ENCODE measurements around the gene EPHB3. TPM values are rescaled to one million over a fixed set of nuclear protein-coding genes. Genes with fewer than 3 reads are reported as not detected.

EPHB3 gene
- total RNA-seq, 2 experiments from 2014 or later = 0.19 to 0.22 TPM

DNA sequence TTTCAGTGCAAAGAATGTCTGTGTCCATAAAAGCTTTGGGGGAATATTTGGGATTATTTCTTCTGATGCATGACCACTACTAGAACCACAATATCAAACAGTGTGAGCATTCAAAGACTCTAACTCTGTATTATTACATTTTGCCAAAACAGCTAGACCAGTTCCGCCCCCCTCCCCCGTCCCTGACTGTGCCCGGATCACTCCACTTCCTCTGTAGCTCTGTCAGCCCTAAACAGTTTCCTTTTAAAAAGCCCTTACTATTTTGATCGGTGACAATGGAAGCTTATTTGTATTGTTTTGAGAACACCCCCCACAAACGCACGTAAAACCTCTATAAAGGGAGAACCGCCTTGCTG lies 36.6 kb upstream of the EPHB3 start:
- POLR2A ChIA-PET = interaction anchor here (0.6 to 1.8 kb wide), 8 partner anchors 8 to 389 kb away, joined by 3 to 33 read pairs (median 4); partner anchors contain the start of gene MAGEF1
- H3K36me3 Mint-ChIP-seq (ENCODE audit: low read depth) = no peaks in the 10 kb centered on the region
- H3K4me3 ChIP-seq (ENCODE audit: low read length) = peak overlapping the region; percentile 72
- peaks cover 44% of the 10 kb centered on the region for H3K27me3 Mint-ChIP-seq
- peak in 6 of 14 experiments; percentile 25 to 55 (median 46) for DNase-seq
- peaks cover 0 to 4% of the 10 kb centered on the region in 2 experiments for H3K9me3 ChIP-seq (ENCODE audit: control insufficient read depth in 1 of 2, insufficient read depth in 1 of 2, low read length in 2 of 2)
- H3K36me3 ChIP-seq (ENCODE audit: insufficient read depth, low read length) = no peaks in the 10 kb centered on the region
- peak overlapping the region; percentile 87 for H3K4me3 Mint-ChIP-seq
- intact Hi-C loops (cut with DNase I, micrococcal nuclease) = loop anchor here in 1 of 2 experiments (5.0 kb wide), 1 partner anchor 168 kb away; no protein-coding TSS in a partner anchor
- CTCF ChIA-PET = interaction anchor here (1.0 to 2.7 kb wide), 2 partner anchors 11 to 36 kb away, joined by 3 to 13 read pairs; partner anchors contain the start of gene EPHB3
- no peaks in the 10 kb centered on the region for H3K9me3 Mint-ChIP-seq
- TF ChIP-seq, protein P1, sequence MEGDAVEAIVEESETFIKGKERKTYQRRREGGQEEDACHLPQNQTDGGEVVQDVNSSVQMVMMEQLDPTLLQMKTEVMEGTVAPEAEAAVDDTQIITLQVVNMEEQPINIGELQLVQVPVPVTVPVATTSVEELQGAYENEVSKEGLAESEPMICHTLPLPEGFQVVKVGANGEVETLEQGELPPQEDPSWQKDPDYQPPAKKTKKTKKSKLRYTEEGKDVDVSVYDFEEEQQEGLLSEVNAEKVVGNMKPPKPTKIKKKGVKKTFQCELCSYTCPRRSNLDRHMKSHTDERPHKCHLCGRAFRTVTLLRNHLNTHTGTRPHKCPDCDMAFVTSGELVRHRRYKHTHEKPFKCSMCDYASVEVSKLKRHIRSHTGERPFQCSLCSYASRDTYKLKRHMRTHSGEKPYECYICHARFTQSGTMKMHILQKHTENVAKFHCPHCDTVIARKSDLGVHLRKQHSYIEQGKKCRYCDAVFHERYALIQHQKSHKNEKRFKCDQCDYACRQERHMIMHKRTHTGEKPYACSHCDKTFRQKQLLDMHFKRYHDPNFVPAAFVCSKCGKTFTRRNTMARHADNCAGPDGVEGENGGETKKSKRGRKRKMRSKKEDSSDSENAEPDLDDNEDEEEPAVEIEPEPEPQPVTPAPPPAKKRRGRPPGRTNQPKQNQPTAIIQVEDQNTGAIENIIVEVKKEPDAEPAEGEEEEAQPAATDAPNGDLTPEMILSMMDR (IDR thresholded peaks at IDR 0.05) = no peak
- peaks cover 19% of the 10 kb centered on the region for H3K4me1 Mint-ChIP-seq (ENCODE audit: low read depth)
- peaks cover 12% of the 10 kb centered on the region for H3K4me1 ChIP-seq (ENCODE audit: insufficient read depth, low read length)
- ATAC-seq (ENCODE audit: poor library complexity) = peak; percentile 80
- peak overlapping the region in 1 of 2 donors; percentile 35 for H3K27ac ChIP-seq (ENCODE audit: low read depth in 1 of 2, low read length in 2 of 2)
- H3K27ac Mint-ChIP-seq = peak overlapping the region; percentile 60
- H3K27me3 ChIP-seq (ENCODE audit: control insufficient read depth in 1 of 2, insufficient read depth in 2 of 2, low read length in 2 of 2) = peaks cover 8 to 16% of the 10 kb centered on the region in 2 experiments

DNA sequence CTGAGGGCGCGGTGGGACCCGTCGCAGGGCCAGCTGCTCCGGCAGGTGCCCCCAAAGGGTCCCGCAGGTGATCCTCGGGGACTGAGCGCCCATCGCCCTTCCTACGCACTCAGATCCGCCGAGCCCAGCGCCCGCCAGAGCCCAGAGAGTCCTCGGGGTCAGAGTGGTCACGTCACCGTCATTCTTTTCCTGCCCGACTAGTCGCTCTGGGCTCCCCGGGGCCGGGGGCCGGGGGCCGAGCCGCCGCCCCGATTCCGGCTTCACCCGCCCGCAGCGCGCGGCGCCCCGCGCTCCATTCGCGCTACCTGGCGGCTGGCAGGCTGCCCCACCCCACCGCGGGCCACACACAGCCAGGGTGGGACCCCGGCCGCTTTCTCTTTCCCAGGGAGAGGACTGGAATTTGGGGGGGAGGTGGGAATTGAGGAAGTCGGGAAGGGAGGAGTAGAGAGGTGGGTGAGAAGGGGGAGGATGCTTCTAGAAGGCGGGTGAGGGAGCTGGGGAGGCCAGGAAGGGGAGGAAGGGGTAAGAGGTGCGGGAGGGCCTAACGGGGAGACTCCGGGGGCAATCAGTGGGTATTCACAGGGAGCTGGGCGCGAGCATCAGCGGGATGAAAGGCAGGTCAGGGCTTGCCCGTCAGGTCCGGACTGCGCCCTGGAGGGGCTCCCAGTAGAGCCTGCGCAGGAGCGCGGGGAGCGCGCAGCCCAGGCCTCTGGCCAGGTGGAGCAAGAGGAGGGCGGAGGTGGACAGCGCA lies 36.1 kb upstream of the EPHB3 start:
- ATAC-seq (ENCODE audit: poor library complexity) (peak; percentile 61), DNase-seq (peak in 4 of 14 experiments; percentile 18 to 37 (median 36))
- Mint-ChIP-seq H3K4me1 (ENCODE audit: low read depth) (peaks cover 19% of the 10 kb centered on the region), H3K9me3 (no peaks in the 10 kb centered on the region), H3K27ac (peak overlapping the region; percentile 60), H3K4me3 (peak overlapping the region; percentile 87), H3K36me3 (ENCODE audit: low read depth) (no peaks in the 10 kb centered on the region), H3K27me3 (peaks cover 45% of the 10 kb centered on the region)
- intact Hi-C loops (cut with DNase I, micrococcal nuclease) = loop anchor here in 1 of 2 experiments (5.0 kb wide), 1 partner anchor 168 kb away; no protein-coding TSS in a partner anchor
- Histone ChIP-seq H3K36me3 (ENCODE audit: insufficient read depth, low read length) (no peaks in the 10 kb centered on the region), H3K27ac (ENCODE audit: low read depth in 1 of 2, low read length in 2 of 2) (peak overlapping the region in 1 of 2 donors; percentile 35), H3K9me3 (ENCODE audit: control insufficient read depth in 1 of 2, insufficient read depth in 1 of 2, low read length in 2 of 2) (peaks cover 0 to 4% of the 10 kb centered on the region in 2 experiments), H3K4me1 (ENCODE audit: insufficient read depth, low read length) (peaks cover 12% of the 10 kb centered on the region), H3K27me3 (ENCODE audit: control insufficient read depth in 1 of 2, insufficient read depth in 2 of 2, low read length in 2 of 2) (peaks cover 8 to 16% of the 10 kb centered on the region in 2 experiments), H3K4me3 (ENCODE audit: low read length) (peak overlapping the region; percentile 72)
- ChIA-PET POLR2A (interaction anchor here (0.6 to 1.8 kb wide), 10 partner anchors 8 to 390 kb away, joined by 3 to 33 read pairs (median 4); partner anchors contain the start of gene MAGEF1), CTCF (interaction anchor here (1.0 to 2.7 kb wide), 2 partner anchors 12 to 36 kb away, joined by 3 to 13 read pairs; partner anchors contain the start of gene EPHB3)
- TF ChIP-seq, protein P1 (IDR thresholded peaks at IDR 0.05) = no peak

DNA sequence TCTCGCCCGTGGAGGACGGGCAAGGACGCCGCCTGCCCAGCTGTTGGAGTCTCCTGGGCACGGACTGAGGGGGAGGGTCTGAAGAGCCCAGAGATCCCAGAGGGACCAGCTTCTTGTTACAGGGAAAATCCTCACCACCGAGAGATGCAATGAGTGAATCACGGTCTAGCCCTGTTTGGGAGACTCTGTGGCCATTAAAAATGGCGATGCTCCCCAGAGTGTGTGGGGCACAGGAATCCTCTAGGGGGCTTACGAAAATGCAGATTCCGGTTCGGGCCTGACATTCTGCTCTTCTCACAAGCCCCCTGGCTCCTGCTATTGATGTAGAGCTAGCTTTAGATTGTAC lies 35.5 kb upstream of the EPHB3 start:
- Mint-ChIP-seq H3K27ac (no peak overlapping the region), H3K27me3 (peaks cover 50% of the 10 kb centered on the region), H3K9me3 (no peaks in the 10 kb centered on the region), H3K36me3 (ENCODE audit: low read depth) (no peaks in the 10 kb centered on the region), H3K4me1 (ENCODE audit: low read depth) (peaks cover 19% of the 10 kb centered on the region), H3K4me3 (peak overlapping the region; percentile 68)
- intact Hi-C loops (cut with DNase I, micrococcal nuclease) = loop anchor here in 1 of 2 experiments (5.0 kb wide), 1 partner anchor 169 kb away; no protein-coding TSS in a partner anchor
- Histone ChIP-seq H3K36me3 (ENCODE audit: insufficient read depth, low read length) (no peaks in the 10 kb centered on the region), H3K4me3 (ENCODE audit: low read length) (peak overlapping the region; percentile 72), H3K27me3 (ENCODE audit: control insufficient read depth in 1 of 2, insufficient read depth in 2 of 2, low read length in 2 of 2) (peaks cover 10 to 12% of the 10 kb centered on the region in 2 experiments), H3K4me1 (ENCODE audit: insufficient read depth, low read length) (peaks cover 12% of the 10 kb centered on the region), H3K9me3 (ENCODE audit: control insufficient read depth in 1 of 2, insufficient read depth in 1 of 2, low read length in 2 of 2) (peaks cover 0 to 4% of the 10 kb centered on the region in 2 experiments), H3K27ac (ENCODE audit: low read depth in 1 of 2, low read length in 2 of 2) (no peak overlapping the region)
- TF ChIP-seq, protein P1 (IDR thresholded peaks at IDR 0.05) = no peak
- DNase-seq (no peak), ATAC-seq (ENCODE audit: poor library complexity) (no peak)
- ChIA-PET CTCF (interaction anchor here (2.7 kb wide), 1 partner anchor 12 kb away, joined by 13 read pairs; no protein-coding TSS in a partner anchor), POLR2A (interaction anchor here (0.9 to 1.8 kb wide), 4 partner anchors 12 to 154 kb away, joined by 3 to 33 read pairs (median 7); no protein-coding TSS in a partner anchor)
